GM19043 (cell line): ENCODE data around the gene MAGI1.

Experiments
- ATAC-seq: cut with Tn5 transposase; IDR thresholded peaks from one replicate; pipeline ENCODE4 v1.9.1; 2021; ENCODE audit warnings: low read depth; ENCODE audit not compliant: unreplicated experiment

The MAGI1 gene

DNA sequence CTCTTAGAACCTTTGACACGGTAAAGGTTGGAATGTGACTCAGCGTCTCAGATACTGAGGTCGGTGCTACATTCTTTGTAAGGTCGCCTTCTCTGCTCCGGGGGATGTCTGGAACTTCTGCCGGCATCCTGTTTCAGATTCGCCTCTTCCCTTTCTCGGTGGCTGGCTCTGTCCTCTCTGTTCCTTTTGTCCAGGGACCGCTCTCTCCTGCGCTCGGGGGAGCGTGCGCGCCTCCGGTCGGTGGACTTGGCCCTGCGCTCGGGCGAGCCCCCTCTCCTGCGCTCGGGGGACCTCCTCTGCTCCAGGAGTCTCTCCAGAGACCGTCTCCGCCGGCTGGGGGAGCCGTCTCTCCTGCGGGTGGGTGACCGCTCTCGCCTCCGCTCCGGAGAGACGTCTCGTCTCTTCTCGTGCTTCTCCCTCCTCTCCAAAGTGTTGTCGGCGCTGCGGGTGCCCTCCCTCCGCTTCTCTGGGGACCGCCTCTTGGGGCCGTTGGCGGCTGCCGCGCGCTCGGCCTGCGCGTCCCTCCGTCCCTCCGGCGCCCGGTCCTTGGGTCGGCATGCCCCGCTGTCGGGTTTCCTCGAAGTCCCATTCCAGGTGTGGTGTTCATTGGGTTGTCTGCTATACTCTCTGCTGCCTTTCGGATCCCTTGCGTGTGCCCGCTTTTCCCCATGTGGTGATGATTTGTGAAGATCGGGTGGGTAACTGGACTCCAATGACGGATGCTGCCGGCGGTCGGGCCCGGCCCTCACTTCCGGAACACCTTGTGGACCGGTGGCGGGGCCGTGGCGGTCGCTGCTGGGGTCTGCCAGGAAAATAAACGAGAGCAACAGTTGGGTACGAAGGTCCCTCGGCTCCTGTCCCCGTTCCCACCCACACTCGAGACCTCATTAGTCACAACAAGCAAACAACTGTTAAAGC, 682.1 kb downstream of the MAGI1 start:
- ATAC-seq = no peak

DNA sequence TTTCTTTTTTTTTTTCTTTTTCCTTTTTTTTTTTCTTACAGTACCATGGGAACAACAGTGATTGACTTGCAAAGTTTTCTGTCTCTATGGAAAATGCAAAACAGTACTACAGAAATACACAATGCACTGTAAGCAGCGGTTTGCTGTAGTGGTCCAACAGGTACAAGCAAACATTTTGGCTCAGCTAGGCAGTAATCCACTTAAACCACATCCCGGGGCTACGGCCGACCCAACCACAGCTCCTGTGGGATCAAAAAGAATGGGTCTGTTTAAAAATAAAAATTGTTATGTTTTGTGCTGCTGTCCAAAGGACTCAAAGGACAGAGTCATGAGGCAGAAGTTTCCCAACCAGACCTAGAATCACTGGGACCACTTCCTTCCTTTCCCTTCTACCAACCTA, 683.8 kb downstream of the MAGI1 start:
- no peak for ATAC-seq

DNA sequence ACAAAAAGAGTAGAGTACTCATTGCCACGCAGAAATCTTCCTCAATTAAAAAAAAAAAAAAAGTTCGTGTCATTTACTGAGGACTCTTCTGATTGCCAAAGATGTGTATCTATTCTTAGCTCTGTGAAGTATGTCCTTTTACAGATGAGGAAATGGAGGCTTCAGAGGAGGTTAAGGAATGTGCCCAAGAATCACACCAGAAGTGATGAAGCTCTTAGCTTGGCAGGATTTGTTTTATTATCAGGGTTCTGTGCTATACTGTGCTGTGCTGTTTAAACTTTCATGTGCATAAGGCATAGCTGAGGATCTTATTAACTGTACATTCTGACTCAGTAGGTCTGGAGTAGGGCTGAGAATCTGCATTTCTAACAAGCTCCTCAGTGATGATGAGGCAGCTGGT, 685.8 kb downstream of the MAGI1 start:
- ATAC-seq = no peak

DNA sequence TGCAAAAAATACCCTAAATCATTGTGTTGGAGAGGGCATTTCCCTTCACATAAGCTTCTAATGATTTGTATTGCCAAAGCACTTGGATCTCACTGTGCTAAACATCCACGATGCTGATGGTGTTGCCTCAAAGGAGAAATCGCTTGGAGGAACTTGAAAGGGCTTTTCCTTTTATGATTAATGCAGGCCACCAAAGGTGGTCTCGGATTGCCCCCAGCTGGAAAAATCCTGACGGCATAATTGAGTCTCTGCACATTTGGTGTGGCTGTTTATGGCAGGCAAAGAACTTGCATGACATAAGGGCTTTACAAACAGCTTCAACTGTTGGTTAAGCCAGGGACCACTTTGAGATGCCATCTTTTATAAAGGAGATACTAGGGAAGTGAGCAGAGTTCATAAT, 687.0 kb downstream of the MAGI1 start:
- no peak for ATAC-seq

DNA sequence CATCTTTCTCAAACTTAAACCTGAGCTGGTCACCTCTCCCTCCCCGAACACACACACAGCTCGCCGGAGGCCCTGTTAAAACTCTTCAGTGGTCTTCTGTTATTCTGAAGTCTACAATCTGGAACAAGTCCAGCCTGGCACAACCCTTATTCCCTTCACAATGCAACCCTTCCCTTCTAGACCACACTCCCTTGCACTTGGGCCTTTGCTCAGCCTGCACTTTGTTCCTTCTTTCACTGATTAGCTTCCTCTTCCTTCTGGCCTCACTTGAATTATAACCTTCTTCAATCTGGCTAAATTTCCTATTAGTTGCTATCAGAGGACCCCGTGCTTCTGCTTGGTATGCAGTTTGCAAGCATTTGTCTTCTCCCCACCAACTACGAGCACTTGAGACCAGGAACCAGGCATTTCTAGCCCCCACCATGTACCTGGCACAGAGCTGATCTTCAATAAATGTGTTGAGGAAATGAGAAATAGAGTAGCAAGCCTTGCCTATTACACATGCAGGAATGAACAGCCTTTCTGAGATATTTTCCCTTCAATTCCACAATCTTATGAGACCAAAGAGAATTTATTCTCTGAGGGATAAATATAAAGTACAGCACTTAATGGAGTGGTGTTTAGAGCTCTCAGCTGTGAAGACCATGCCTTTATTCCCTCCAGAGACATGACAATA, 687.8 kb downstream of the MAGI1 start:
- ATAC-seq = no peak

DNA sequence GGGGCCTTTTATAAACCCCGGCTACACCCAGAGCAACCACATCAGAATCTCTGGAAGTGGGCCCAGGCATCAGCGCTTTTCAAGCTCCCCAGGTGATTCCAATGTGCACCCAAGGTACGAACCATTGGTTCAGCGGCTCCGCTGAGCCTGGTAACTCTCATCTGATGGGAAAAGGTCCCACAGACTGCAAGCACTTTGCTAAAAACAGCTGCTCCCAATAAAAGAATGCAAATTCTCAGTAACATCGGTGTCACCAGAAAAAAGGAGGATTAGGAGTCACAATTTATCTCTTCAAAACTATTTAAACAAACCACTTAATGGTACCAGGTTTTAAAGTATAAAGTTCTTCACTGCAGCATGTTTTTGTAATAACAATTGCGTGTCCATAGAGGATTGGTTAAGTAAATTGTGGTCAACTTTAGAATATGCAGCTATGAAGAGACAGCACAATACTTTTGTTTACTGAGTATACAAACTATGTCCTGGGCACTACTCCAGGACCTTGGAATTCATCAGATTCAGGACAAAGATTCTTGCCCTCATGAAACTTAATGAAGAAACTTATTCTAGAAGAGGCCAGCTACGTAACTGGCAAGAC, 690.2 kb downstream of the MAGI1 start:
- ATAC-seq = no peak

DNA sequence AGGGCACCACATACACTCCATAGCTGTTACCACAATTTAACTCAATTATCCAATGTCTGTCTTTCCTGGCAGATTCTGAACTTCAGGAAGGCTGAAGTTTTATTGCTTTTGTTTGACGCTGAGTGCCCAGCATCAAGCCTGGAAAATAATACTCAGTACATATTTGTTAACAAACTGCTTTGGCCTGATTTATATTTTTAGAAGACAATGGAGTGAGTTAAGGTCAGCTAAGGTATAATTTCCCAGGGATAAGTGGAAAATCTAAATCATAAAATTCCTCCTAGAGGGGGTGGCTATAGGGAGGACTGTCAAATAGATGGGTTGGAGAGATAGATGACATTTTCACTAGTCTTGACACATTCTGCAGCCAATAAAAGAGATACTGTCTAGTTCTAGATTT, 691.6 kb downstream of the MAGI1 start:
- ATAC-seq = no peak

DNA sequence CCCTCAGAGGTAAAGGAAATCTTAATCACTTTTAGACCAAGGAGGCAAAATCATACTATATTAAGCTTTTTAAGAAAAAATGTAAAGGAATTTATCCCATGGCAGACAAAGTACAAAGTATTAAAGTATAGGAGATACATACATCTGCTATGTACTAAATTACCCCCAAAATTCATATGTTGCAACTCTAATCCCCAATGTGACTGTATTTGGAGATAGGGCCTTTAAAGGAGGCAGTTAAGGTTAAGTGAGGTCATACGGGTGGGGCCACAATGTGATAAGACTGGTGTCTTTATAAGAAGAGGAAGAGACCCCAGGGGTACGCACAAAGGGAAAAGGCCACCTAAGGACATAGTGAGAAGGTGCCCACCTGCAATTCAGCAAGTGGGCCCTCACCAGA, 693.9 kb downstream of the MAGI1 start:
- no peak for ATAC-seq

DNA sequence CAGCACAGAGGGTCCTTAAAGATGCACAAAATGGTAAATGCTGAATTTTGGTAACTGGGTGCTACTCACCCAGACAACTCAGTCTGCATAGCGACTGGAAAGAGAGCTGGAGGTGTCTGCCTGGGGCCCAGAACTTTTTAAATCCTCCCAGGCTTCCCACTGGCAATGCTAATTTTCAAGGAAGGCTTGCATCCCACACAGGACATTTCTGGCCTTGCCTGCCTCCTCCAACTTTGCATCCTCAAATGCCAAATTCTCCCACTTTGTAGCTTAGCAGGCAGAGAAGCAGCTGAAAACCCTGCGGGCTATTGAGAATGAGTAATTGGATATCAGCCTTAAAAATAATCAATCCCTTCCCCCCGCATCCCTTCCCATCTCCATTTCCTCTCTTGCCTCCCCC, 694.3 kb downstream of the MAGI1 start:
- ATAC-seq = no peak

DNA sequence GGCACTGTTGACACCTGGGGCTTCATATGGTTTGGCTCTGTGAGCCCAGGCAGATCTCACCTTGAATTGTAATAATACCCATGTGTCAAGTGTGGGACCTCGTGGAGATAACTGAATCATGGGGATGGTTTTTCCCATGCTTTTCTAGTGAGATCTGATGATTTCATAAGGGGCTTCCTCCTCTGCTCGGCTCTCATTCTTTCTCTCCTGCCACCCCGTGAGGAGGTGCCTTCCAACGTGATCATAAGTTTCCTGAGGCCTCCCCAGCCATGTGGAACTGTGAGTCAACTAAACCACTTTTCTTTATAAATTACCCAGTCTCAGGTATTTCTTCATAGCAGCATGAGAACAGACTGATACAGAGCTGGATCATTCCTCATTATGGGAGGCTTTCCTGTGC, 695.0 kb downstream of the MAGI1 start:
- ATAC-seq = no peak

DNA sequence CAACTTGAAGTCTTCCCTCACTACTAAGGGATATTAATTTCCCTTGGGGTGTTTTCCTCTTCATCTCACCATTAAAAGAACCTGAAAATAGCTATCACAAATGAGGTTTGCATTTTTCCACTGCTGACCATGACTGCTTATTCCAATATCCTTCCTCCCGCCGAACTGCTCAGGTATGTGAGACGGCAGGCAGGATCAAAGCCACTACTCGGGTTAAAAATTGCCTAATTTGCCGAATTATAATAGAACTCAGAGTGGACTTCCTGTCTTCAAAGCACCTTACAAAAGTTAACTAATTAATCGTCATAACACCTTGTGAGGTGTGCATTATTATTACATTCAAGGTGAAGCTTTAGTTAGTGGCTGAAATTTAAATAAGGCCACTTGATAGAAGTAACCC, 695.7 kb downstream of the MAGI1 start:
- no peak for ATAC-seq

DNA sequence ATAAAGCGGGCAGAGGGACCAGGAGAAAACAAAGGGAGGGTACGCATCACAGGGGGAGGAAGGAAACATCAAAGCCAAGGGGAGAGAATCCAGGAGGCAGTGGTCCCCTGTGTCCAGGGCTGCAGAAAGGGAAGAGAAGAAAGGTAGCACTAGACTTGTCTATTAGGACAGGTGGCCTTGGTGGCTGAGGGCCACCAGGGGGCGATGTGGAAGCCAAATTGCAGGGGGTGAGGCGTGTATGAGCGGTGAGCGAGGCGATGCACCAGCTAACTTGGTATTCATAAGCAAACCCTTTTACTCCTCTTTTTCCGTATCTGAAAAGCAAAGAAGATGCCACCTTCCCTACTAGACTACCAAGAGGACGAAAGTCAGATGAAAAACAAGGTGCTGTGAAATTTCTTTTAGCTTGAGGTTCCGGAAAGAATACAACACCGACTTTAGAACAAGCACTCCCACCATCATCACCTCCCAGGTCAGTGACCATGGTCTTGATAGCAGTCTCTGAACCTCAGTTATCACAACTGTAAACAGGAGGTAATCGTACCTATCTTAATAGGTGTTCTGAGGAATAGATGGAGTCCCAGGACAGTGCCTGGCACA, 696.5 kb downstream of the MAGI1 start:
- ATAC-seq = no peak

DNA sequence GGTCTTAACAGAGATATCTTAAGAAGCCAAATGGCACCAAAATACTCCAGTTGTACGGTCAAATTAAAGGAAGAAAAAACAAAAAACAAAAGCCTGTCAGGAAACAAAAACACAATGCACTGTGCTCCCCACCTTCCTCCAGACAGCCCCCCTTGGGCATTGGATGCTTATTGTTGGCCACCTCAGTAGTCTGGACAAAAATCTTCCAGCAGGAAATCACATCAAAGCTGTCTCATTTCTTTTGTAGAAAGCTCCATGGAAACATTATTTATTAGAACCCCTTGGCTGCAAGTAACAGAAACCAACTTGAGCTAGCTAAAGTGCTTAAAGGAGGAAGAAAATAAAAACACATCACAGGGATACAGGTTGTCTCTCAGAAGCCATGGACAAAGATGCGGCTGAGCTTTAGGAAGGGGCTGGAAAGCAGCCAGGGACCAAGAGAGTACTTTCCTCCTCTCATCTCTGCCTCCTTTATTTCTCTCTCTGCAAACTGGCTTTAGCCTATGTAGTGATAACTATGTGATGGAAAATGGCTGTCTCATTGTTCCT, 699.5 kb downstream of the MAGI1 start:
- no peak for ATAC-seq

DNA sequence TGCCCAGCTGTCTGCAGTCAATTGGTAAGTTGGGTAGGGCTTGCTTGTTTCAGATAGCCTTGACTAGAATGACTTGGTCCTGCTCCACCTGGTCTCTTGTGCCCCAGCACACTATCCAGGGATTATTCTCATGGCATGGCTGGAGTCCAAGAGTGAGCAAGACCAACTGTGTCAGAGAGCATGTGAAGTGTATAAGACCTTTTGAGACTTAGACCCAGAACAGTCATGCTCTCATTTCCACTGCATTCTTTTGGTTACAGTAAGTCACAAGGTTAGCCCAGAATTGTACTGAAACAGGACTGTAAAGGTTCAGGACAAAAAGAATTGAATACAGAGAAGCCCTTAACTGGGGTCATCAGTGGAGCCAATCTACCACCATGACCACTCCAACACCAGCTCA, 700.1 kb downstream of the MAGI1 start:
- no peak for ATAC-seq

DNA sequence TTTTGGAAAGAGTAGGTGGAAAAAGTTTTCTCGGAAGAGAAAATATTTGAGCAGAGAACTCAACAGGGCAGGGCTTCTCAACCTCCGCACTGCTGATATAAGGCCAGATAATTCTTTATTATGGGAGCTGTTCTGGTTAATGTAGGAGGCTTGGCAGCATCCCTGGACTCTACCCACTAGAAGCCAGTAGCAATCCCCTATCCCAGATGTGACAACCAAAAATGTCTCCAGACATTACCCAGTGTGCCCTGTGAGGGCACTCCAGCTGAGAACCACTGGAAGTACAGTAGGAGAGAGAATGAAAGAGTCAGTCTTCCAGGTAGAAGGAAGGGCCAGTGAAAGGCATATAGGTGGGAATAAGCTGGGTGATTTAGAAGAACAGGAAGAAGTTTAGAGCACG, 703.1 kb downstream of the MAGI1 start:
- no peak for ATAC-seq

DNA sequence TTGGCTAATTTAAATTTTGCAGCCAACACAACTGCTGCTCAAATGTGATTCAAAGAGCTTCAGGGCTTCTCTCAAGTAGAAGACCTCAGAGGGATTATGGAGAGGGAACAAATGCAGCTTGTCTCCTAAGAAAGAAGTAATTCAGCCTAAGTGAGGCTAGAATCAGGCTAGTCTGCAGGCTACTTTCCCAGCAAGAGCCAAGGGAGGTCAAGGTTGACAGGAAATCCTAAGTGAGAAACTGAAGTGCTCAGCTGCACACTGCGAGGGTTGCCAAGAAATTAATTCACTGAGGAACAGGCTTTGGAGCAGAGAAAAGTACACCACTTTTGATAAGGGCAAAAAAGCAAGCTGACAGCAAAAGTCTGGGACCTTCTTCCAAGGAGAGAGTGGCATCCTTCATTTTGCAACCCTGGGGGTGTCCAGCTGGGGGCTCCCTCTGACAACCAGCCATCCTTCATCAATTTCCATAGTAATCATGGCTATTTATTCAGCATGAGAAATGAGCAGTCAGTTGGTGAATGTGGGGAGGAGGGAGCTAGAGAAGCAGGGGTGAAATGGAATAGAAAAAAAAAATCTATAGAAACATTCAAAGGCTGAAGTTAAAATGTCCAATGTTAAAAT, 704.6 kb downstream of the MAGI1 start:
- no peak for ATAC-seq

DNA sequence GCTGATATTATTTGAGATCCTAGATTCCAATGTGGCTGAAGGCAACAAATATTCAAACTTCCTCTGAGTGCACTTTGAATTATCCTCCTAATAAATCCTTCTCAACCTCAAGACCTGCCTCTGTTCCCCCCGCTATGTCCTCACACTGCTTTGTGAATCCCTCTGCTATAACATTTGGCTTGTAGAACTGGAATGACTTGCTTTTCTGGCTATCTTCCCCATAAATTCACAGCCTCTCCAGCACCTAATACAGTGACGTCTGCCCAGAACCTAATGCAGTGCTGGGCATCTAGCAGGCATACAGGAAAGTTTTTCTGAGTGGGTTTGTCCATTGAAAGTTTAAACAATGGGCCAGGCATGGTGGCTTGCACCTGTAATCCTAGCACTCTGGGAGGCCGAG, 707.0 kb downstream of the MAGI1 start:
- ATAC-seq = no peak

DNA sequence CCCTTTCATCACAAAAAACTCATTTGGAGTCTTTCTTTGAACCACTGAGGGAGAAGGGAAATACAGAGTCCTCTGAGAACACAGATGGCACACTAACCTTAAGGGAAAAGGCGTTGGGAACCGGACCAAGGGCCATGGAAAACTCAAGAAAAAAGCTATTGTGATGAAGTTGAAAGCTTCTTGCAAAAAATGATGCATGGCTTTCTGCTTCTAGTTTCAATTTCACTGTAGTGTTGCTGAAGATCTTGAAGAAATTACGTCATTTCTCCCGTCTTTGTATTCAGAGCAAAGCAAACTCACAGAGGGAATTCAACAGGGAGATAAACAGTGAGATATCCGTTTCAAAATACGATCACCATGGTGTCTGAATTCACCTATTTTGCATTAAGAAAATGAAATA, 708.6 kb downstream of the MAGI1 start:
- no peak for ATAC-seq

DNA sequence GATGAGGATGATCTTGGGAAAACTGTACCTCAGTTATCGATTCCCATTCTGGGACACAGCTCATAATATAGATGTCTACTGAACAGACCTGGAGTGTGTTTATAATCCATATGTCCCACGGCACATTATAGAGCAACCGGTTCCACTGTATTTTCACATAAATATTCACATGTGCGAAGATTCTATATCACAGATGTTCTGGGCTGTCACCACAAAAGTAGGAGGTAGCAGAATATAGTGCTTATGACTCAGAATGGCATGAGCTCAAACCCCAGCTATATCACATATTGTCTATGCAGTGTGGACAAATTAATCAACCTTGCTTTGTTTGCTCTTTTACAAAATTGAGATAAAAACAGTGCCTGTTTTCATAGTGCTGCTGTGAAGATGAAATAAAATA, 710.6 kb downstream of the MAGI1 start:
- ATAC-seq = no peak

DNA sequence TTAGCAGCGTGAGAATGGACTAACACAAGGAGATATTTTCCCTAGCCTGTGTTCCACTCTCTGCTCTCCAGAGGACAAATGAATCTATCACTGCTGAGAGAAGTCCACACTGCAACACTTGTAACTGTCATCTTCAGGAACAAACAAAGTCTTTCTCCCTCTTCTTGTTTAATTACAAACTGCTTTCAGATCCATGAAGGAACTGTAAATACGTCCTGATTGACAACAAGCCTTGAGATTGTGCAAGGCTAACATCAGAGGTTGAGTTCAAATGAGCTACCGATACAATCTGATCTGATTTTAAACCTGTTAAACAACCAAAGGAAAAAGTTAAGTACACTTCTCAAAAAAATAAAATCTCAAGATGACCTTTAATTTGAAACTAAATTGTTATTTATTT, 712.1 kb downstream of the MAGI1 start:
- no peak for ATAC-seq

DNA sequence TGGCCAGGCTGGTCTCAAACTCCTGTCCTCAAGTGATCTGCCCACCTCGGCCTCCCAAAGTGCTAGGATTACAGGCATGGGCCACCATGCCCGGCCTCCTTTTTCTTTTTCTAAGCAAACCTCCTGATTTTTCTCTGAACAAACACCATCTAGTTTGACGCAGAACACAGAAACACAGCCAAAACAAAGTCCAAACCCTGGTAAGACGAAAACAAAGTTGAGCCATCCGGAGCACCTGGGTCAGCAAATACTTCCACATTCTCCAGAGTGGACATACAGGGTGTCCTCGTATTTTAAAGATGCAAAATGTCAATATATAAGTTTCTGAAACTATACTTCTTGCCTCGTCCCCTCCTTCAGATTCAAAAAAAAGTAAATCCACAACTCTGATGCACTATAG, 715.8 kb downstream of the MAGI1 start:
- no peak for ATAC-seq
